Stomach (tissue), 9 donors: ENCODE measurements around the gene TRIM25. TPM values are rescaled to one million over a fixed set of nuclear protein-coding genes. Genes with fewer than 3 reads are reported as not detected.

Experiments
- DNase-seq, 2 donors: peaks; one replicate each; pipeline versions ENCODE4 v3.0.0 to v3.0.0-alpha.2; 2013 to 2019
- H3K27ac ChIP-seq, 5 donors: fragments of 200-600 bp in 4 of 5; sonication (generic) in 4 of 5; one replicate each; pipeline ENCODE4 v1.5.1; 2013 to 2019; ENCODE audit warnings: mild to moderate bottlenecking in 1 of 5, moderate library complexity in 1 of 5
- H3K27me3 ChIP-seq, 3 donors: fragments of 200-600 bp; sonication (generic); one replicate each; pipeline ENCODE4 v1.5.1; 2017 to 2019; ENCODE audit warnings: mixed run types in 1 of 3
- H3K36me3 ChIP-seq, 4 donors: fragments of 200-600 bp; sonication (generic); 1 replicate in 3 of 4; 2 replicates in 1 of 4; pipeline ENCODE4 v1.5.1; 2016 to 2019
- H3K4me1 ChIP-seq, 4 donors: fragments of 200-600 bp; sonication (generic); one replicate each; pipeline ENCODE4 v1.5.1; 2016 to 2019
- H3K4me3 ChIP-seq, 4 donors: fragments of 200-600 bp; sonication (generic) in 3 of 4; one replicate each; pipeline ENCODE4 v1.5.1; 2016 to 2019; ENCODE audit warnings: mild to moderate bottlenecking in 1 of 4
- H3K9me3 ChIP-seq, 4 donors: fragments of 200-600 bp; sonication (generic); one replicate each; pipeline ENCODE4 v1.5.1; 2016 to 2019
- CTCF ChIP-seq, 7 experiments: fragments of 450-650 bp in 4 of 7; fragments of 200-600 bp in 3 of 7; sonication (generic) in 3 of 7; IDR thresholded peaks; one replicate each; pipeline ENCODE4 v1.5.1; 2016 to 2019; ENCODE audit warnings: antibody characterized with exemption in 7 of 7, control low read depth in 2 of 7, mild to moderate bottlenecking in 1 of 7
- EP300 ChIP-seq: sonication (generic); formaldehyde crosslinking; IDR thresholded peaks from one replicate; pipeline ENCODE4 v1.6.1; 2017; ENCODE audit warnings: antibody characterized with exemption
- POLR2A ChIP-seq, 4 donors: fragments of 450-650 bp; IDR thresholded peaks; one replicate each; pipeline ENCODE4 v1.6.1; 2016; ENCODE audit warnings: antibody characterized with exemption in 4 of 4, control low read depth in 2 of 4, mild to moderate bottlenecking in 1 of 4, moderate library complexity in 1 of 4
- POLR2AphosphoS5 ChIP-seq, 3 donors: sonication (generic); formaldehyde crosslinking; IDR thresholded peaks; one replicate each; pipeline ENCODE4 v1.6.1; 2016; ENCODE audit warnings: antibody characterized with exemption in 3 of 3
- WGBS, 5 donors: extraction: QIAGEN DNeasy Blood & Tissue Kit in 3 of 5; methylation state at CpG; one replicate each; pipeline versions ENCODE4 v1.1.5 to v1.1.7; 2013 to 2018; 5-methylcytosine and 5-hydroxymethylcytosine counted together
- intact Hi-C: fragments of 100-400 bp; cut with DNase I; formaldehyde crosslinking; loops from one replicate; pipeline ENCODE4 v1.15.1; 2023; ENCODE audit warnings: low total_unique reads
- polyA plus RNA-seq, 3 donors: library from polyadenylated mRNA; stranded (reverse); fragments of 200-250 nt; gene quantifications; one replicate each; pipeline ENCODE4 v1.2.3, GENCODE V29; 2013
- total RNA-seq, 5 donors: library from RNA; depleted of rRNA; stranded (reverse); fragments of >200 nt; gene quantifications; one replicate each; pipeline versions ENCODE4 v1.1.0 to v1.2.3, GENCODE V29; 2014 to 2016
- donor health status: healthy with polysubstance abuse.
- donor health status: Bipolar disorder and iron deficiency.
- donor health status: healthy.

The TRIM25 gene
- total and polyA plus RNA-seq, 8 donors = 7.2 to 657 (median 26.6) TPM

- H3K27ac ChIP-seq = no peak overlapping the region
- no peak overlapping the region for H3K4me3 ChIP-seq
- H3K4me1 ChIP-seq = peaks cover 0 to 16% (median 7%) of the 10 kb centered on the region in 4 donors
- no peak for TF ChIP-seq EP300
- no peak for TF ChIP-seq CTCF (IDR thresholded peaks at IDR 0.05)
- TF ChIP-seq POLR2AphosphoS5 (IDR thresholded peaks at IDR 0.05) = no peak
- TF ChIP-seq POLR2A (IDR thresholded peaks at IDR 0.05) = no peak
- intact Hi-C loops = no loop called here
- H3K36me3 ChIP-seq = peaks cover 0 to 26% (median 25%) of the 10 kb centered on the region in 4 donors
- H3K9me3 ChIP-seq = peaks cover 0 to 12% (median 5%) of the 10 kb centered on the region in 4 donors
- no peak for DNase-seq
- no peaks in the 10 kb centered on the region for H3K27me3 ChIP-seq
- 45 to 65% (median 59%) methylated on average over 1 of the region's 1 CpG for WGBS, 5 donors
Measured at GRCh38 chr17:56883616-56884015, 30.2 kb downstream of the TRIM25 start.

- no peak for DNase-seq
- H3K36me3 ChIP-seq = peaks cover 0 to 9% (median 7%) of the 10 kb centered on the region in 4 donors
- H3K9me3 ChIP-seq = no peaks in the 10 kb centered on the region
- no peaks in the 10 kb centered on the region for H3K27me3 ChIP-seq
- peaks cover 0 to 13% (median 6%) of the 10 kb centered on the region in 4 donors for H3K4me1 ChIP-seq
- intact Hi-C loops = no loop called here
- 79 to 90% (median 83%) methylated on average over 3 of the region's 3 CpGs for WGBS, 5 donors
- TF ChIP-seq CTCF (IDR thresholded peaks at IDR 0.05) (no peak), POLR2A (IDR thresholded peaks at IDR 0.05) (no peak), POLR2AphosphoS5 (IDR thresholded peaks at IDR 0.05) (no peak), EP300 (no peak)
- no peak overlapping the region for H3K4me3 ChIP-seq
- H3K27ac ChIP-seq = no peak overlapping the region
Measured at GRCh38 chr17:56881685-56882295, 32.1 kb downstream of the TRIM25 start.

- Histone ChIP-seq H3K4me1 (peaks cover 0 to under 1% (median 0%) of the 10 kb centered on the region in 4 donors), H3K27me3 (no peaks in the 10 kb centered on the region), H3K9me3 (no peaks in the 10 kb centered on the region), H3K36me3 (no peaks in the 10 kb centered on the region), H3K27ac (no peak overlapping the region), H3K4me3 (no peak overlapping the region)
- DNase-seq = no peak
- intact Hi-C loops = no loop called here
- 82 to 89% (median 83%) methylated on average over 8 of the region's 8 CpGs for WGBS, 5 donors
- no peak for TF ChIP-seq POLR2A (IDR thresholded peaks at IDR 0.05)
- no peak for TF ChIP-seq CTCF (IDR thresholded peaks at IDR 0.05)
- no peak for TF ChIP-seq EP300
Measured at GRCh38 chr17:56880571-56880970, 33.3 kb downstream of the TRIM25 start.

GRCh38 chr17:56880133-56880532 is 33.7 kb downstream of the TRIM25 start:
- WGBS, 5 donors = 64 to 83% (median 72%) methylated on average over 3 of the region's 3 CpGs
- no peak for DNase-seq
- no peak for TF ChIP-seq POLR2AphosphoS5 (IDR thresholded peaks at IDR 0.05)
- no peak for TF ChIP-seq POLR2A (IDR thresholded peaks at IDR 0.05)
- no peak for TF ChIP-seq CTCF (IDR thresholded peaks at IDR 0.05)
- TF ChIP-seq EP300 = no peak
- H3K4me3 ChIP-seq = no peak overlapping the region
- H3K27ac ChIP-seq = no peak overlapping the region
- no peaks in the 10 kb centered on the region for H3K4me1 ChIP-seq
- no peaks in the 10 kb centered on the region for H3K9me3 ChIP-seq
- no peaks in the 10 kb centered on the region for H3K36me3 ChIP-seq
- intact Hi-C loops = no loop called here
- no peaks in the 10 kb centered on the region for H3K27me3 ChIP-seq
